OCI-LY3 (cell line): ENCODE results near the gene IGFL3.

Experiments used
- H2AFZ ChIP-seq: fragments of 200-600, 300-600 bp; shearing (Covaris generic); 2 replicates; pipeline ENCODE4 v1.6.0; 2014; ENCODE audit warnings: antibody characterized with exemption, low read depth, low read length
- H3K27ac ChIP-seq: fragments of 200-600, 300-600 bp; sonication (generic); 2 replicates; pipeline ENCODE4 v1.5.1; 2014; ENCODE audit warnings: mild to moderate bottlenecking, low read length, moderate library complexity, mixed read lengths
- H3K27me3 ChIP-seq: fragments of 200-600, 300-600 bp; sonication (generic); 2 replicates; pipeline ENCODE4 v1.6.1; 2014; ENCODE audit warnings: low read depth, low read length, mixed read lengths
- H3K36me3 ChIP-seq: fragments of 200-600, 300-600 bp; sonication (generic); replicated peaks from 2 replicates; pipeline ENCODE3; 2014; ENCODE audit warnings: low read depth, low read length, mixed read lengths
- H3K4me1 ChIP-seq: fragments of 300-600, 200-600 bp; sonication (generic); 2 replicates; pipeline ENCODE4 v1.6.1; 2014; ENCODE audit warnings: low read length, mixed read lengths
- H3K4me2 ChIP-seq: fragments of 200-600, 300-600 bp; sonication (generic); 2 replicates; pipeline ENCODE4 v1.6.1; 2014; ENCODE audit warnings: low read length, mixed read lengths
- H3K4me3 ChIP-seq: fragments of 300-600, 200-600 bp; sonication (generic); 2 replicates; pipeline ENCODE4 v1.5.1; 2014; ENCODE audit warnings: antibody characterized with exemption, mild to moderate bottlenecking, low read length, moderate library complexity
- H3K79me2 ChIP-seq: fragments of 300-600, 200-600 bp; shearing (Covaris generic); 2 replicates; pipeline ENCODE4 v1.6.1; 2014; ENCODE audit warnings: mild to moderate bottlenecking, low read length, mixed read lengths
- H3K9ac ChIP-seq: fragments of 300-600, 200-600 bp; shearing (Covaris generic); 2 replicates; pipeline ENCODE4 v1.6.0; 2014; ENCODE audit warnings: mild to moderate bottlenecking, low read length, moderate library complexity
- H3K9me3 ChIP-seq: fragments of 200-600, 300-600 bp; shearing (Covaris generic); 2 replicates; pipeline ENCODE4 v1.6.1; 2014; ENCODE audit warnings: low read length, mixed read lengths; ENCODE audit not compliant: insufficient read depth
- H4K20me1 ChIP-seq: fragments of 200-600, 300-600 bp; sonication (generic); 2 replicates; pipeline ENCODE4 v1.6.1; 2016; ENCODE audit warnings: low read length, mixed read lengths; ENCODE audit not compliant: insufficient read depth
- CTCF ChIP-seq: fragments of 200-600, 300-600 bp; sonication (generic); IDR thresholded peaks from 2 replicates; pipeline ENCODE4 v1.5.1; 2014; ENCODE audit warnings: antibody characterized with exemption, low read length, low read depth
- EZH2phosphoT487 ChIP-seq: fragments of 200-600 bp; shearing (Covaris generic); IDR thresholded peaks from 2 replicates; pipeline ENCODE4 v1.6.1; 2018; ENCODE audit warnings: antibody characterized with exemption, mixed run types, low read depth

Gene IGFL3

GRCh38 chr19:46142294-46142693 is 17.8 kb upstream of the IGFL3 start:
- no peak overlapping the region for H3K4me3 ChIP-seq
- H3K9ac ChIP-seq: no peak overlapping the region
- no peaks in the 10 kb centered on the region for H3K9me3 ChIP-seq
- H3K4me1 ChIP-seq: no peaks in the 10 kb centered on the region
- H3K27me3 ChIP-seq: 0 out of 2 replicates have a peak, but pooled peaks cover 5% of the 10 kb centered on the region
- H3K4me2 ChIP-seq: no peak overlapping the region
- no peak for TF ChIP-seq EZH2phosphoT487
- no peak for TF ChIP-seq CTCF
- H3K36me3 ChIP-seq: no peaks in the 10 kb centered on the region
- no peak overlapping the region for H3K27ac ChIP-seq
- H2AFZ ChIP-seq: no peak overlapping the region
- no peaks in the 10 kb centered on the region for H3K79me2 ChIP-seq
- no peaks in the 10 kb centered on the region for H4K20me1 ChIP-seq

GRCh38 chr19:46141421-46141820 is 16.9 kb upstream of the IGFL3 start:
- Histone ChIP-seq H3K9ac (no peak overlapping the region), H3K4me2 (no peak overlapping the region), H2AFZ (no peak overlapping the region), H3K27ac (no peak overlapping the region), H3K36me3 (no peaks in the 10 kb centered on the region), H4K20me1 (no peaks in the 10 kb centered on the region), H3K79me2 (no peaks in the 10 kb centered on the region), H3K9me3 (no peaks in the 10 kb centered on the region), H3K27me3 (0 out of 2 replicates have a peak, but pooled peaks cover 5% of the 10 kb centered on the region), H3K4me1 (no peaks in the 10 kb centered on the region), H3K4me3 (no peak overlapping the region)
- TF ChIP-seq CTCF: no peak
- no peak for TF ChIP-seq EZH2phosphoT487

- H3K27ac ChIP-seq: no peak overlapping the region
- TF ChIP-seq EZH2phosphoT487: no peak
- no peak for TF ChIP-seq CTCF
- no peaks in the 10 kb centered on the region for H3K79me2 ChIP-seq
- peaks cover 12% of the 10 kb centered on the region for H3K4me1 ChIP-seq
- no peak overlapping the region for H3K9ac ChIP-seq
- H3K27me3 ChIP-seq: no peaks in the 10 kb centered on the region
- no peak overlapping the region for H3K4me3 ChIP-seq
- H4K20me1 ChIP-seq: no peaks in the 10 kb centered on the region
- H3K9me3 ChIP-seq: no peaks in the 10 kb centered on the region
- H3K36me3 ChIP-seq: no peaks in the 10 kb centered on the region
- H2AFZ ChIP-seq: no peak overlapping the region
- H3K4me2 ChIP-seq: no peak overlapping the region
Measured at GRCh38 chr19:46137915-46138473, 13.5 kb upstream of the IGFL3 start.

GRCh38 chr19:46134527-46134926 is 10.0 kb upstream of the IGFL3 start:
- H2AFZ ChIP-seq: no peak overlapping the region
- TF ChIP-seq CTCF (no peak), EZH2phosphoT487 (no peak)

More at GRCh38 chr19:46134527-46134926, 10.0 kb upstream of the IGFL3 start:
- peaks cover 15% of the 10 kb centered on the region for H3K4me1 ChIP-seq
- no peak overlapping the region for H3K27ac ChIP-seq
- H3K27me3 ChIP-seq: no peaks in the 10 kb centered on the region
- H3K4me3 ChIP-seq: no peak overlapping the region
- H3K9ac ChIP-seq: no peak overlapping the region
- no peaks in the 10 kb centered on the region for H3K36me3 ChIP-seq
- H3K4me2 ChIP-seq: no peak overlapping the region
- H3K79me2 ChIP-seq: no peaks in the 10 kb centered on the region
- H4K20me1 ChIP-seq: no peaks in the 10 kb centered on the region
- no peaks in the 10 kb centered on the region for H3K9me3 ChIP-seq
